GM13977 (cell line): Measurements from ENCODE around the gene TNRC6C.

Experiments
- DNase-seq: peaks from one replicate; pipeline ENCODE4 v3.0.0; 2012; ENCODE audit warnings: low spot score
- CTCF ChIP-seq: IDR thresholded peaks from 2 replicates; pipeline ENCODE4 v1.5.1; 2012; ENCODE audit warnings: mild to moderate bottlenecking, control low read depth; ENCODE audit not compliant: insufficient read depth; ENCODE audit errors: extremely low read depth, missing control alignments
- in situ Hi-C: fragments of 300-500 bp; cut with MboI; formaldehyde crosslinking; loops from one replicate; pipeline ENCODE4 v1.12.0; 2022; ENCODE audit warnings: low sequenced_read_pairs, low pct_unique_long_range_greater_than_20kb, mixed read lengths, inconsistent platforms; ENCODE audit not compliant: unreplicated experiment

Gene TNRC6C

GRCh38 chr17:78124836-78125137 lies 166.3 kb downstream of the TNRC6C start:
- in situ Hi-C loops, result no loop called here
- DNase-seq, result no peak

GRCh38 chr17:78125138-78125913 lies 166.8 kb downstream of the TNRC6C start:
- in situ Hi-C loops, result no loop called here
- TF ChIP-seq CTCF, result no peak

More at GRCh38 chr17:78124836-78125137, 166.3 kb downstream of the TNRC6C start:
- no peak for TF ChIP-seq CTCF

GRCh38 chr17:78125976-78126894 lies 167.7 kb downstream of the TNRC6C start:
- in situ Hi-C loops, result no loop called here
- no peak for DNase-seq
- no peak for TF ChIP-seq CTCF

More at GRCh38 chr17:78125138-78125913, 166.8 kb downstream of the TNRC6C start:
- no peak for DNase-seq

- in situ Hi-C loops, result no loop called here
- TF ChIP-seq CTCF, result no peak
- no peak for DNase-seq
Observed at GRCh38 chr17:78126895-78127238, 168.4 kb downstream of the TNRC6C start.

- in situ Hi-C loops, result no loop called here
- no peak for TF ChIP-seq CTCF
- peak; percentile 72 for DNase-seq
Observed at GRCh38 chr17:78127239-78127887, 168.9 kb downstream of the TNRC6C start.

DNA sequence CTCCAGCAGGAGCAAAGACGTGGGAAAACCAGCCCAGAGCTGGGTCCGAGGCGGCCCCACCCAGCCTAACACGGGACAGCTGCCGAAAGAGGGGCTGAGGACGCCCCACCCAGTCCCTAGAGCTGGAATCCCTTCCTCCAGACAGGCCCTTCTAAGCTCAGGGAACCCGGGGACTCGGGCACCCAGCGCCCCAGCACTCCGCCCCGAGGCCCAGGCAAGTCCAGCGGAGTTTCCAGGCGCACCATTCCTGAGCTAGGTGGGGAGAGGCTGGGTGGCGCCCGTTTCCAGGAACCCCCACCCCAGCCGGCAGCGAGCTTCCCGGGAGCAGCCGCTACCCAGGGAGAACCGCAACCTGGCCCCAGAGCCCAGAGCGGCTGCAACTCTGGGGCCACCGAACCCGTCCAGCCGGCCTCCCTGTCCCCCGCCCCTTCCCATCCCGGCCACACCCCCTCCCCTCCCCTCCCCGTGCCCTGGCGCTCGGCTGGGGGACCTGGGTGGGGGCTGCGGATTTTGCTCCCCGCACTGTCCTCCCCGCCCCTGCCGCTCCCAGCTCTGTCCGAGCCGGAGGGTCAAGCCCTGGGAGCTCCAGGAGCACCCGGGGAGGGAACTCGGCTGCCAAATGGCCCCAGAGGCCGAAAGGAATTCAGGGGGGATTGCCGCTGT lies 169.5 kb downstream of the TNRC6C start:
- DNase-seq, result peak; percentile 63
- in situ Hi-C loops, result no loop called here
- no peak for TF ChIP-seq CTCF
